ENCODE results near the gene DCUN1D2.

Gene DCUN1D2

GRCh38 chr13:113490496-113491417 is at the start of gene DCUN1D2:
Gene DCUN1D2, minus strand, starts transcription at chr13:113490711. Its CDS starts 42 bp downstream, at chr13:113490669.
- DNase-seq = peak; percentile 99
- no peaks in the 10 kb centered on the region for H3K27me3 ChIP-seq (ENCODE audit: insufficient read depth, low read depth, severe bottlenecking)
- no peaks in the 10 kb centered on the region for H3K9me3 ChIP-seq (ENCODE audit: severe bottlenecking)
- H3K27ac ChIP-seq = peak within 1 kb of the TSS; percentile 86
- peak within 1 kb of the TSS; percentile 98 for H3K4me3 ChIP-seq (ENCODE audit: low read depth, low read length)
- H3K36me3 ChIP-seq = peaks cover 59% of the 10 kb centered on the region
- no peak for TF ChIP-seq CTCF (IDR thresholded peaks at IDR 0.05; ENCODE audit: low read depth, low read length)

GRCh38 chr13:113539822-113540221 is 49.3 kb upstream of the DCUN1D2 start:
- no peak overlapping the region for H3K27ac ChIP-seq
- H3K9me3 ChIP-seq (ENCODE audit: severe bottlenecking) = peaks cover 4% of the 10 kb centered on the region
- H3K4me3 ChIP-seq (ENCODE audit: low read depth, low read length) = no peak overlapping the region
- TF ChIP-seq CTCF (IDR thresholded peaks at IDR 0.05; ENCODE audit: low read depth, low read length) = no peak
- H3K36me3 ChIP-seq = peaks cover 61% of the 10 kb centered on the region
- H3K27me3 ChIP-seq (ENCODE audit: insufficient read depth, low read depth, severe bottlenecking) = no peaks in the 10 kb centered on the region
- no peak for DNase-seq

GRCh38 chr13:113539176-113539575 is 48.7 kb upstream of the DCUN1D2 start:
- H3K4me3 ChIP-seq (ENCODE audit: low read depth, low read length) = no peak overlapping the region
- H3K27ac ChIP-seq = no peak overlapping the region
- H3K27me3 ChIP-seq (ENCODE audit: insufficient read depth, low read depth, severe bottlenecking) = no peaks in the 10 kb centered on the region
- H3K36me3 ChIP-seq = peaks cover 65% of the 10 kb centered on the region
- no peak for TF ChIP-seq CTCF (IDR thresholded peaks at IDR 0.05; ENCODE audit: low read depth, low read length)
- peaks cover 4% of the 10 kb centered on the region for H3K9me3 ChIP-seq (ENCODE audit: severe bottlenecking)
- DNase-seq = no peak

GRCh38 chr13:113538689-113539058 is 48.2 kb upstream of the DCUN1D2 start:
- Histone ChIP-seq H3K9me3 (ENCODE audit: severe bottlenecking) (peaks cover 4% of the 10 kb centered on the region), H3K36me3 (peaks cover 65% of the 10 kb centered on the region), H3K4me3 (ENCODE audit: low read depth, low read length) (no peak overlapping the region), H3K27me3 (ENCODE audit: insufficient read depth, low read depth, severe bottlenecking) (no peaks in the 10 kb centered on the region), H3K27ac (no peak overlapping the region)
- no peak for TF ChIP-seq CTCF (IDR thresholded peaks at IDR 0.05; ENCODE audit: low read depth, low read length)
- DNase-seq = no peak

GRCh38 chr13:113537909-113538688 is 47.6 kb upstream of the DCUN1D2 start:
- Histone ChIP-seq H3K36me3 (peaks cover 67% of the 10 kb centered on the region), H3K27ac (no peak overlapping the region), H3K4me3 (ENCODE audit: low read depth, low read length) (no peak overlapping the region), H3K9me3 (ENCODE audit: severe bottlenecking) (peaks cover 4% of the 10 kb centered on the region), H3K27me3 (ENCODE audit: insufficient read depth, low read depth, severe bottlenecking) (no peaks in the 10 kb centered on the region)
- peak; percentile 4 for DNase-seq
- no peak for TF ChIP-seq CTCF (IDR thresholded peaks at IDR 0.05; ENCODE audit: low read depth, low read length)

All from WERI-Rb-1 (cell line).